Limb (tissue), 2 donors: ENCODE measurements around the gene RNF227.

Experiments used
- DNase-seq, 2 donors: peaks; one replicate each; pipeline ENCODE4 v3.0.0-alpha.2; 2016; ENCODE audit errors: extremely low spot score in 2 of 2

RNF227 gene

DNA sequence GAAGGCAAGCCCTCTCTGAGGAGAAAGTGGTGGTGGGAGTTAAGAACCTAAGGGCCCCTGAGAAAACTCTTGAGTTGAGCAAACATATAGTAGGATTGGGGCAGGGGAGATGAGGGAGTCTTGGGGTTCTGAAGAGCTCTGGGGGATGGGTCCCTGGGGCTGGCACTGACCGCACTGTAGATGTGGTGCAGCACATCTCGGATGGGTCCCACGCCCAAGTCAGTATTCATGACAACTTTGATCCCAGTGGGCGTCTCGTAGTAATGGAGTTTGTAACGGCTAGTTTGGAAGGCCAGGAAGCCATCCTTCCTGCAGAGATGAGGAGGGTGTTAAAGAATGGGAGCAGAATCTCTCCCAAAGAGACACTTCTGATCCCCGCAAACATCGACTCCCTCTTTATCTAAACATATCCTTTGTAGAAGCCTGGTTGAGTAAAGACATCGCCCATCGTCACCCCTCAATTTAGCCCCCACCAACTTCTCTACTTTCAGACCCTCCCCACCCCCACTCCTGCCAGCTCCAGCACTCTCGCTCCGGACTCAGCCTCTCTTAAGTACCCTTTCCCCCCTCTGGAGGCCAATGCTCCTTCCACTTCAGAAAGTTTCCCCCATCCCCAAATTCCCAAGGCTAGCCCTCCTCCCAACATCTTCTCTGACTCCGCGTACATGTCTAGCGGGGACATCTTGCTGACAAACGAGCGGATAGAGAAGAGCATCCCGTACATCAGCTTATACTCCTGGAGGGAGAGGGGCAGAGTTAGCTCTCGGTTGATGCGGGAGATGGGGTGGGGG, 14.9 kb upstream of the RNF227 start:
- DNase-seq, result no peak

DNA sequence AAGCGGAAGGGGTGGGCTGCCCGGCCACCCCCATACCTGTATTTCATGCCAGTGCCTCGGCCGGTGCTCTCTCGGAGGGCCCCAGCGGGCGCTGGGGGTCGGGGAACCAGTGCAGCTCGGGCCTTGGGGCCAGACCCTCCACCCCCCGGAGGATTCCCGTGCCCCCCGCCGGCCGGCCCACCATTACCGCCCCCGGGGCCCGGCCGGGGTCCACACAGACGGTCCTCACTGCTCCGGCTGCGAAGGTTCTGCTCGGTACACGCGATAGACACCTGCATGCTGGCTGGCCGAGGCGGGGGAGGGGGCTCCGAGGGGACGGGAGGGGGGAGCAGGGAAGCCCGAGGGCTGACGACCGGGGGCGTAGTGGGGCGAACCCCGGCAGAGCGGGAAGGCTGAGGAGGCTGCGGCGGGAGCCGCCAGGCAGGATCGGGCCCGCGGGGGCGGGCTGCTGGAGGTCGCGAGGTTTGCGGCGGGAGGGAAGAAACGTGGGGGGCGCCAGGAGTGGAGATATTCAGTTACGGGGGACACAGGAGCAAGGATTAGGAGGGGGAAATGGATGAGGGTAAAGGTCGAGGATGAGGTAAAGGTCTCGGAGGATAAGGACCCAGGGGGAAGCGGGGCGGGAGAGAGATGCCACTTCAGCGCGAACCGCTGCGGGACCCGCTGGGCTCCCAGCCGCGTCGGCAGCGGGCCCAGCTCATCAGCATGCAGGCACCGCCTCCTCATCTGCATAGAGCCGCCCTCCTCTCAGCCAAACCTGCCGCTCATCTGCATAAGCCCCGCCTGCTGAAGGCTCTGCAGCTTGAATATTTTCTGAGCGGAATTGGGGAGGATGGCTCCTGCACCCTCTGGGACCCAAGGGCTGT, 13.3 kb upstream of the RNF227 start, which contains the start of gene KCNAB3:
Gene KCNAB3 (minus strand): TSS at position 699 of the 866 bp plus-strand sequence. CDS start 421 bp downstream, at position 278.
- peak; percentile 83 to 86 for DNase-seq

DNA sequence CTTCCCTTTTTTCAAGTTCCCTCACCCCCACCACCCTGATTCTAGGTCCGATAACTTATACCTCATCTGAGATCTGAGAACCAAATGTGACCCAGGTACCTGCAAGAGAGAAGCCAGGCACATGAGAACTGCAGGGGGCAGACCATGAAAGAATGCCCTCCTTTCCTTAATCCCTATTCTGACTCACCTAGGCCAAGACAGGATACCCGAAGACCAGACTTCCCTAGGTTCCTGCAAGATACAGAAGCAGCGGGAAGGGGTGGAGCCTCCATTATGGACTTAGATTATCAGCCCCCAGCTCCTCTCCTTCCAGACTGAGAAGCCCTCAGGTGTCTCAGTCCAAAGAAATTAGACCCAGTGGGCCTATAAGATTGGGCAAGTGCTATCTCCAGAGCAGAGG, 11.5 kb upstream of the RNF227 start:
- no peak for DNase-seq

DNA sequence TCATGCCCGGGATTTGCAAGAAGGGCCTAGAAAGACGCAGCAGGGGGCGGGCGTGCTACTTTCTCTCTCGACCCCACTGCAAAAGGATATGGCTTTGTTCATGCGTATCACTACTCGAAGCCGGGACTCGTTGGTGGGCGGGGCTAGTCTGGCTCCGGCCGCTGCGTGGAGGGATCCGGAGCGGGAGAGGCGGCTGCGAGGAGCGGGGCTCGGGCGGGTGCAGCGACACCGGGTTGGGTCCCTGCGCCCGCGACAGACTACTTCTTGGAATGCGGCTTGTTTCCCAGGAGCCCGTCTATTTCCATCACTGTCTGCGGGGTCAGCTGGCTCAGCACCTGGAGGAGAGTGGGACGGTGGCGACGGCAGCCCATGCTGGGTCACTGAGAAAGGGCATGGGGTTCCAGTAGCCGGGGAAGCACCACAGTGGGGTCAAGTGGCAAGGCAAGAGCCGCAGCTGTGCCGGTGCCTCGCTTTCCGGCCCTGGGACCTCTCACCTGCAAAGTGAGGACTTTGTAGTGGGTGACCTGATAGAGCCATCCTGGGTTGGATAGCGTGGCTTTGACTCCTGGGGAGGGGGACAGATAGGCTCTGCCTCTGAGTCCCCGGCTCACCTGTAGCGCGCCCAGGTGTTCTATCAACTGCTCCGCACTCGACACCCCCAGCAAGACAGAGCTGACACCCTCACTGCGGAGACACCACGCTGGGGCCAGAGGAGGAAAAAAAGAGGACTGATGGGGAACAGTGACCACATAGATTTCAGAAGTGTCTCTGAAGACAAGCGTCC, 6.9 kb upstream of the RNF227 start:
- peak; percentile 92 to 94 for DNase-seq

DNA sequence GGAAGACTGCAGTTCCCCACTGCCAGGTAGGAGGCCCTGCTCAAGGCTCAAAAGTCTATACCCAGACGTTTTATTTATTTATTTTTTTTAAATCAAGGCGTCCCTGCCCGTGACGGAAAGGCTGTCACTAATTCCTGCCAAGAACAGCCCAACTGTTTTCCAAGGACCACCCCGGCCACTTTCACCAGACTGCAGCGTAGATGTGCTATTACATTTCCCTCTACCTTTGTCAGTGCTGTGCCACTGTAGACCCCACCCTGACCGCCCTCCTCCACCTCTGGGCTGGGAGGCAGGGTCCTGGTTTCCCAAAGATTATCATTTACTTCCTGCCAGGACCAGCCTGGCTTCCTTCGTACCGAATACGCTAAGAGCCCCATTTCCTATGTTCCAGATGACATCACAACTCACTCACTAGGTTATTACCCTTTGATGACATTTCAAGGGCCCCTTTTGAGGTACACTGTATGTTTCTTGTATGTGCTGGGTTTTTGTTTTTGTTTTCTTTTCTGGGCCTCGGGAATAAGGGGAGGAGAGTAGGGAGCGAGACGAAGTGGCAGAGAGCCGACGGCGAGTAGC, 6.3 kb upstream of the RNF227 start:
- DNase-seq, result peak in 1 of 2 donors; percentile 16

DNA sequence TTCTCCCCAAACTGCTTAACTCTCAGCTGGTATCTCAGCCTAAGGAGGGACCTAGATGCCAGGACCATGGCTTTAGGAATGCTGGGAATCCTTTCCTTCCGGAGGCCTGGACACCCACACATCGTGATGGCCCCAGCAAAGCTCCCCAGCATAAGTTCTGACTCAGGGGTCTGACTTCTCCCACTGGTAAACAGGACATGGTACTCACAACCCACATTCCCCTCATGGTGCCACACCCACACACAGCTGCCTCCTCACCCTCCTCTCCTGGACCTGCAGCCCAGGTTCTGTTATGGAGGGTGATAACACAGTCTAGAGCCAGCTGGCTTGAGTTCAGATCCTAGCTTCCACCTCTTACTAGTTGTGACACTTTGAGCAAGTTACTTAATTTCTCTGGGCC, 719 bp upstream of the RNF227 start:
- DNase-seq, result no peak

DNA sequence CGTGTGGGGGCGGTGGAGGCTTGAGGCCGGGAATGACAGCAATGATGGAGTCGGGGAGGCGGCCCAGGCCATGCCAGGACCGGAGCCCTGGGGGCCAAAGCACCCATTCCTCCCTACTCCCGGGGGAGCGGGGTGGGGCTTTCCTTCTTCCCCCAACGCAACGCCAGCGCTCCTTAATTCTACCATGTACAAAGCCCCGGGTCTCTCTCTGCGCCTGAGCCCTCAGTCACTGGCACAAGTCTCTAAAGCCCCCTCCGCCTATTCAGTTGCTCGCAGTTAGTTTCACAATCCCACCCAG, 245 bp upstream of the RNF227 start:
- no peak for DNase-seq

DNA sequence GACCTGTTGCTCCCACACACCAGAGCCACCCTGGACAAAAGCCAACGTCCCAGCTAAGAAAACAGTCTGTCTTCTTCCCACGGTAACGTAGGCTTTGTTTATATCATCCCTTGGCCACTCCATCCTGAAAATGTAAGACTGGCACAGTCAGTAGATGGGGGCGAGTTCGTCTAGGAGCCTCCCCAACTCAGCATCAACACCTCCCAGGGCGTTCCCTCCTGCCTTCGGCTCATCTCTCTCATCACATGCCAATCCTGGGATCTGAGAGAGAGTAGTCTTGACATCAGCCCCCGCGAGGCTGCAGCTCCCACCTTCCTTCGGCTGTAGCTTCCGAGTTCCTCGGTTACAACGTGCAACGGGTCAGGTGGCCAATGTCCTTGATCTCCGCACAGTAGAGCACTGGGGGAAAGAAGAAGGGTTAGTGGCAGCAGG, 894 bp downstream of the RNF227 start:
- DNase-seq, result peak in 1 of 2 donors; percentile 5

DNA sequence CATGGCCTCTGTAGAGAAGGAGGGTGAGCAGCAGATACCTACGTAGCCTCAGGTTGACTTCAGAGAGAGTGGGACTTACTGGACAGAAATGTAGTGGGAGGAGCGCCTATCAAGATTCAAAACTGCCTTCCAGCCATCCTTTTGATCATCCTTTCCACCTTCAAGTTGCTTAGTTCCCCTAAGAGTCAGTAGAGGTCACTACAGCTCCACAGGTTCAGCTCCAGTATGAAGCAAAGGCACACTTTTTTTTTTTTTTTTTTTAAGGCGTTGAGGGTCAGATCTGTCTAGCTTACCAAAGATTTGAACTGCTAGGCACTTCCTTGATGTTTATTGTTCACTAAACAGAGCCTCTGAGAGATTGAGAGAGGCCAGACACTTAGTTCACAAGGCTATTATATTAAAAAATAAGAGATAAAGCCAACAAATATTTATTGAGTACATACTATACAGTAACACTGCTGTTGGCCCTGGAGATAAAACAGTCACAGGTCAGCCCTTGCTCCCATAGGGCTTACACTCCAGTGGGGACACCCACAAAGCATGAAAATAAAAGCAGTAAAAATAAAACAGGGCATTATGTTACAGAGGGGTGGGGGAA, 3.1 kb downstream of the RNF227 start:
- DNase-seq, result peak in 1 of 2 donors; percentile 60

DNA sequence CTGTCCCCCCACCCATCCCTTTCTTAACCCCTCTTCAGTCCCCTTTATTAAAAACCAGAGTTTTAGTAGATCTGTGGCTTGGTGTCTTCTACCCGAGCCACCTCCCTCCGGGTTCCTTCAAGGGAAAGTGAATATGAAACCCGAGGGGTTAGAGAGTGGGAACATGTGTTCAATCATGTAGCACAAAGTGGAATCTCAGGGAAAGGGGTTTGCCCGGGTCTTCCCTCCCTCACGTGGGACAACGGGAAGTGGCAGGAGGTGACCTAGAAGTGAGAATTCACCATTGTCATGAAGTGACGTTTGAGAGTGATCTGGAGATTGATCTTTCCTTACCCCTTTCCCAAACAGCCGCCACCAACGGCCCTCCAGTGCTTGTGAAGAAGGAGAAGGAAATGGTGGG, 5.0 kb downstream of the RNF227 start:
- DNase-seq, result no peak

DNA sequence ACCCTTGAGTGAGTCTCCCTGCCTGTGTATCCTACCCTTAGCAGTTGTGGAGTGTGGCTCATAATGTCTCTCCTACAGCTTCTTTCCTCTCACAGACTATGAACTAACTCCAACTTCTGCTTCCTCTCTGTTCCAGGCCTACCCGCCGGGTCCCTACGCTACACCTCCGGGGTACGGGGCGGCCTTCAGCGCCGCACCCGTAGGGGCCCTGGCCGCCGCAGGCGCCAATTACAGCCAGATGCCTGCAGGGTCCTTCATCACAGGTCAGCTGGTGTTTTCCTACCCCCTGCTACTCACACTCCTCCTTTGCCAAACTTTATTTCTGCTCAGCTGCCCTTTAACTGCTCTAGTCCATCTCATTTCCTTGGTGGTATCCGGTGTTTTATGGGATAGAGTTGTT, 5.4 kb downstream of the RNF227 start:
- DNase-seq, result no peak

DNA sequence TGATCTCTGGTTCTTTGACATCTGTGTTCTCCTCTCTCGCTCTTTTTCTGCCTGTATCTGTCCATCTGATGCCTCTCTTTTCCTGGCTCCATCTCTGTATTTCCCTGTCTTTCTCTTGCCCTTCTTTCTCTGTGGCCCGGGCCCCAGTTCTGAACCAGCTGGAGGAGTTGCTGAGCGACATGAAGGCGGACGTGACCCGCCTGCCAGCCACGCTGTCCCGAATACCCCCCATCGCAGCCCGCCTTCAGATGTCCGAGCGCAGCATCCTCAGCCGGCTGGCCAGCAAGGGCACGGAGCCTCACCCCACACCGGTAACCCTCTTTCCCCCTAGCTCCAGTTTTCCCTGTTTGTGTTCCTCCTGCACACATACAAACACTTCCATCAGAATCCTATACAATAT, 5.8 kb downstream of the RNF227 start:
- no peak for DNase-seq

DNA sequence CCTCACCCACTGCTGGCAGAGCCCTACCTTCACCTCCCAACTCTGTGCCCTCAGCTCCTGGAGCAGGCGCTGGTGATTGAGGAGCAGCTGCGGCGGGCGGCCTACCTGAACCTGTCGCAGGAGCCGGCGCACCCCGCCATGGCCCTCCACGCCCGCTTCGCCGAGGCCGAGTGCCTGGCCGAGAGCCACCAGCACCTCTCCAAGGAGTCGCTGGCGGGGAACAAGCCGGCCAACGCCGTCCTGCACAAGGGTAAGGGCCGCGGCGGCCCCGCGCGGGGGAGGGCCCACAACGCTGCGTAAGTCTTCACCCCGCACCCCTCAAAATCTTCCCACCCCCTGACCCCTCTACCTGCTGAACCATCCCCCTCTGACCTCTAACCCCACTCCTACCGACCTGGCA, 7.0 kb downstream of the RNF227 start:
- DNase-seq, result no peak

DNA sequence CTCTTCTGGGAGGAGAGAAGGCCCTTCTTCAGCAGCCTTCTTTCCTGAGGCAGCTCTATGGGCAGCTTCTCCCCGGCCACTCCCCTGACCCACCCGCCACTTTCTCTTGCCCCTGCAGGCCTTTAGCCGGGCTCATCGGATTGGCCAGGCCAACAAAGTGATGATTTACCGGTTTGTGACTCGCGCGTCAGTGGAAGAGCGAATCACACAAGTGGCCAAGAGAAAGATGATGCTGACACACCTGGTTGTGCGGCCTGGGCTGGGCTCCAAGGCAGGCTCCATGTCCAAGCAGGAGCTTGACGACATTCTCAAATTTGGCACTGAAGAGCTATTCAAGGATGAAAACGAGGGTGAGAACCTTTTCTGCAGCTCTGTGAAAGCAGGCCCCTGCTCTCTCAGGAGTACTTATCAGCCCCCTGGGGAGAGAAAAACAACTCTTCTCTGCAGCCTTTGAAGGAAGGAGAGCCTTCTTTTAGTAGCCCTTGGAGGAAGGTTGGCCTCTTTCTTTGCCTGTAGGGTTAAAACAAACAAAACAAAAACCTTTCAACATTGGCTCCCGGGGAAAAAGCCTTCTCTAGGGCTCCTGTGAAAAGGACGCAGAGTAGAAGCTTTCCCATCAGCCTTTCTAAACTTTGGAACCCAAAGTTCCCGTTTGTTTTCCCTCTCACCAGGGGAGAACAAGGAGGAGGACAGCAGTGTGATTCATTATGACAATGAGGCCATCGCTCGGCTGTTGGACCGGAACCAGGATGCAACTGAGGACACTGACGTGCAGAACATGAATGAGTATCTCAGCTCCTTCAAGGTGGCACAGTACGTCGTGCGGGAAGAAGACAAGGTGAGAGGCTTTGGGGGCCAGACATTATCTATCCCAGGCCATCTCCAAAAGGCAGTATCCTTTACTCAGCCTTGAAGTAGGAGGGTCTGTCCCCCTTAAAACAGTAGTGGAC, 12.7 kb downstream of the RNF227 start:
- DNase-seq, result no peak

DNA sequence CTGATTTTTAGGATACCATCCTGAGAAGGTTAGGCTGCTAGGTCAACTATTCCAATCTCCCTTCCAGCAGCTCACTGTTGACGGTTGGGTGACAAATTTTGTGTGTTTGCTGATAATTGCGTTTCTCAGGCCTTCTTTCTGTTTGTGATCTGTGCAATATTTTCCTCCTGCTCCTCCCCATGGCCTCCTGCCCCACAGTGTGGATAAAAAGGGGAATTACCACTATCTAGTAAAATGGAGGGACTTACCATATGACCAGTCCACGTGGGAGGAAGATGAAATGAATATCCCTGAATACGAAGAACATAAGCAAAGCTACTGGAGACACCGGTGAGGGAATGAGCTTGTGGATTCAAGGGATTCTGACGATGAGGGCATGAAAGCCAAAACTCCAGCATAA, 18.3 kb downstream of the RNF227 start:
- DNase-seq, result no peak

DNA sequence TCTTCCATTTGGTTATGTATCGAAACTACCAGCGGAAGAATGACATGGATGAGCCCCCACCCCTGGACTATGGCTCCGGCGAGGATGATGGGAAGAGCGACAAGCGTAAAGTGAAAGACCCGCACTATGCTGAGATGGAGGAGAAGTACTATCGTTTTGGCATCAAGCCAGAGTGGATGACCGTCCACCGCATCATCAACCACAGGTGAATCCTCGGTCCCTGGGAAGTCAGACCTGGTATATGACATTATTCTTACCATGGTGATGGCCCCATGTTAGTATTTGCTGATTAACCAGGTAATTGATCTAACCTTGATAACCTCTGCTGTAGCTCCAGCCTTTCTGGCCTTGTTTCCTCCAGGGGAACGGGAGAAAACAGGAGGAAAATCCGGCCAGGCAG, 19.0 kb downstream of the RNF227 start:
- peak in 1 of 2 donors; percentile 14 for DNase-seq

DNA sequence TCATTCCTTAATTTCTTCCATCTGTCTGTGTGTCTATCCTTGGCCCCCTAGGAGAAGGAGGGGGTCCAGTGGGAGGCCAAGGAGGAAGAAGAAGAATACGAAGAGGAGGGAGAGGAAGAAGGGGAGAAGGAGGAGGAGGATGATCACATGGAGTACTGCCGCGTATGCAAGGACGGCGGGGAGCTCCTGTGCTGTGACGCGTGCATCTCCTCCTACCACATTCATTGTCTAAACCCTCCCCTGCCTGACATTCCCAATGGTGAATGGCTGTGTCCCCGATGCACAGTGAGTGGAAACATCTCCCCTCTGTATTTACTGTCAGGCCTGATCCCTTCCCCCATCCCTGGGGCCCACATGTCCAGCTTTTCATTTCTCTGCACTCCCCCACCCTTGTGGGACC, 21.2 kb downstream of the RNF227 start:
- DNase-seq, result no peak

DNA sequence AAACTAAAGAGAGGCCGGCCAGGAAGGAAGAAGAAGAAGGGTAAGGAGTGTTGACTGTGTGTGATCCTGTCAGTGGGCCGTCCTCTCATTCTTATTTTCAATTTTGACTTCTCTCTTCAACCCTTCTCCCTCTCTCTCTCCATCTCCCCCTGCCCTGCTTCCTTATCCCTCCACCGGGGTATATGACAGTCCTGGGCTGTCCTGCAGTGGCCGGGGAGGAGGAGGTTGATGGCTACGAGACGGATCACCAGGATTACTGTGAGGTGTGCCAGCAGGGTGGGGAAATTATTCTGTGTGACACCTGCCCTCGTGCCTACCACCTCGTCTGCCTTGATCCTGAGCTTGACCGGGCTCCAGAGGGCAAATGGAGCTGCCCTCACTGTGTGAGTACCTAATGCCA, 21.9 kb downstream of the RNF227 start:
- DNase-seq, result no peak

DNA sequence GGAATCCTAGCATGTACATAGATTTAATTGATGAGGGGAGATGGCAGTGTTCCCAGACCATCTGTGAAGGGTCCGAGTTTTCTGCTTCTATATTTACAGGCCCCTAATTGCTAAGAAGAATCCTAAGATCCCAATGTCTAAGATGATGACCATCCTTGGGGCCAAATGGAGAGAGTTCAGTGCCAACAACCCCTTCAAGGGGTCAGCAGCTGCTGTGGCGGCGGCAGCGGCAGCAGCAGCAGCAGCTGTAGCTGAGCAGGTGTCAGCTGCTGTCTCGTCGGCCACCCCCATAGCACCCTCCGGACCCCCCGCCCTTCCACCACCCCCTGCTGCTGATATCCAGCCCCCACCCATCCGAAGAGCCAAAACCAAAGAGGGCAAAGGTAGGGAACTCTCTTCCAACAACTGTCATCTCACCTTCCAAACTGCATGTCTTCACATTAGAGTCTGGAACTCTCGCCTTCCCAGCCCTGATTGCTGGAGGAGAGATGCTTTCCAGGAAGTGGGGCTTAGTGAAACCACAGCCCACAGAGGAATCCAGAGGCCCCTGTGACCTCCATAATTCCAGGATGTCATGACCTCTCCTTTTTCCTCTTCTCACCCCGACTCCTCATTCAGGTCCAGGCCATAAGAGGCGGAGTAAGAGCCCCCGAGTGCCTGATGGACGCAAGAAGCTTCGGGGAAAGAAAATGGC, 22.8 kb downstream of the RNF227 start:
- peak in 1 of 2 donors; percentile 62 for DNase-seq
